Activated T-cell treated with anti-CD3 and anti-CD28 coated beads for 24 hours (primary cell): ENCODE results near the gene MTLN.
"Not testable (repeated sequence)": the region's sequence is repeated elsewhere in the genome, so short reads cannot be mapped to it uniquely, and the experiment has no call there.

Experiments
- DNase-seq: peaks from one replicate; pipeline ENCODE4 v3.0.0-alpha.2; 2020; ENCODE audit warnings: low read depth

MTLN gene

DNA sequence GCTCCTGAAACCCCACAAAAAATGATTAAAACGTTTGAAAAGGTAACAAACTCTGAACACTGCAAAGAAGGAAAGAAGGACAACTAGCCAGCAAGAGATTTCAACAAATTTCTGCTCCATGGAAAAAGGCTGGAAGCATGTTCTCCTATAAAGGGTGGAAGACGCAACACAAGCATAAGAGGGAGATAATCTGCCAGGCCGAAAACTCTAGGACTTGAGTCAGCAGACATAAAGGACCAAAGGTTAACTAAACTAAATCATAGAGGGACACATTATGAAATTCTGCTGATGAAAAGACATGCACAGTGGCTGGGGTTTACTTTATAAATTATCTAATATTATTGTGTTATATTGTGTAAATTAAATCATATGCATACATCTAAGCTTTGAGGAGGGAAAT lies 14.3 kb downstream of the MTLN start:
- DNase-seq: no peak

DNA sequence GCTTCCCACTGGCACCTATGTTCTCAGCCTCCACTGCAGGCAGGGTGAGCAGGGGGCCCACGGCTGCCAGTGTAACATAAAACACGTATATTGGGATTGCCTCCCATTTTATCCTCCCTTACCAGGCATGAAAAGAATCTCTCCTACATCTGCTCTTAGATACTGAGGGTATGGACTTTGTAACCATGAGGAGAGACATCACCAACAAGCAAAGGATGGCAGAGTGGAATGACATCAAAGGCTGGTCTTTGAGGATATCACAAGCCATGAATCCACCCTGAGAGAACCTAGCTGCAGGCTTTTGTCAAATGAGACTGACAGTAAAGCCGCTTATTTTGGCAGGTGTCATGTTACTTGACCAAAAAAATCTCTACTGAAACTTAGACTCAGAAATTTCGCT lies 14.9 kb downstream of the MTLN start:
- no peak for DNase-seq

DNA sequence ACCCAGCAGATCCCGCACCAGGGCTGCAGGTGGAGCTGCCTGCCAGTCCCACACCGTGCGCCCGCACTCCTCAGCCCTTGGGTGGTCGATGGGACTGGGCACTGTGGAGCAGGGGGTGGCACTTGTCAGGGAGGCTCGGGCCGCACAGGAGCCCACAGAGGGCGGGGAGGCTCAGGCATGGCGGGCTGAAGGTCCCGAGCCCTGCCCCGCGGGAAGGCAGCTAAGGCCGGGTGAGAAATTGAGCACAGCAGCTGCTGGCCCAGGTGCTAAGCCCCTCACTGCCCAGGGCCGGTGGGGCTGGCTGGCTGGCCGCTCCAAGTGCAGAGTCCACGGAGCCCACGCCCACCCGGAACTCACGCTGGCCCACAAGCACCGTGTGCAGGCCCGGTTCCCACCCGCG lies 22.2 kb downstream of the MTLN start:
- not testable (repeated sequence) for DNase-seq

DNA sequence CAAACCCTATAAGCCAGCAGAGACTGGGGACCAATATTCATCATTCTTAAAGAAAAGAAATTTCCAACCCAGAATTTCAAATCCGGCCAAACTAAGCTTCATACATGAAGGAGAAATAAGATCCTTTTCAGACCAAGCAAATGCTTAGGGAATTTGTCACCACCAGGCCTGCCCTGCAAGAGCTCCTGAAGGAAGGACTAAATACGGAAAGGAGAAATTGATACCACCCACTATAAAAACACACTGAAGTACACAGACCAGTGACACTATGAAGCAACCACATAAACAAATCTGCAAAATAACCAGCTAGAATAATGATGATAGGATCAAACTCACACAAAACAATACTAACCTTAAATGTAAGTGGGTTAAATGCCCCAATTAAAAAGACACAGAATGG lies 29.9 kb downstream of the MTLN start:
- DNase-seq: no peak

DNA sequence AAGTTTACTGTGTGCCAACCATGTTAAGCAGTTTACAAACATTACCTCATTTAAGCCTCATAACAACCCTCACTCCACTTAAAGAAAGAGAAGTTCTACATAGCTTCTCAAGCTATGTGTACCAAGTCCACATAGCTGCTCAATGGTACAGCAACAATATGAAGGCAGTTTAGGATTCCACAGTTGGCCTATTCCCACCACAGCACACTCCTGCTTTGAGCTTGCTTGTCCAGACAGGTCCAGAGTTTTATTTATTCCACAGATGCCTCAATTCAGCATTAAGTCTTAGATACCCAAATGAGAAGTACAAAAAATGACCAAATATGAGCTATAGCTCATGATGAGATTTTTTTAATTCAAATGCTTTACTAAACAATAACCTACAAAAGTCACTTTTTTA lies 32.3 kb downstream of the MTLN start:
- DNase-seq: no peak

DNA sequence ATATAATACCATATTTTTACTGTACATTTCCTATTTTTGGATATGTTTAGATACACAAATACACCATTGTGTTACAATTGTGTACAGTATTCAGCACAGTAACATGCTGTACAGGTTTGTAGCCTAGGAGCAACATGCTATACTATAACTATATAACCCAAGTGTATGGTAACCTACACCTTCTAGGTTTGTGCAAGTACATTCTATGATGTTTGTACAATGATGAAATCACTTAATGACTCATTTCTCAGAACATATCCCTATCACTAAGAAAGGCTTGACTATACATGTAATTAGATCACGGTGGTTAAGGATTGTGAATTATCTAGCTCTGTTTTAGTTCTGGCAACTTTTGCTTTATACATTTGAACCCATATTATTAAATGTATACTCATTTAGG lies 38.8 kb downstream of the MTLN start:
- DNase-seq: no peak

DNA sequence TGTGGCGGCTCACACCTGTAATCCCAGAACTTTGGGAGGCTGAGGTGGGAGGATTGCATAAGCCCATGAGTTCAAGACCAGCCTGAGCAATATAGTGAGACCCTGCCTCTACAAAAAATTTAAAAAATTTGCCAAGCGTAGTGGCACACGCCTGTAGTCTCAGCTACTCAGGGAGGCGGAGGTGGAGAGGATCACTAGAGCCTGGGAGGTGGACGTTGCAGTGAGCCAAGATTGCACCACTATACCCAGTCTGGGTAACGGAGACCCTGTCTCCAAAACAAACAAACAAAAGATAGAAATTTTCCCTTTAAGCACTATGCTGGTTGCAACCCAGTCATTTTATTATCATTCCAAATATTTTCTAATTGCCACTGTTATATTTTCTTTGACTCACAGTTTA lies 39.8 kb downstream of the MTLN start:
- no peak for DNase-seq

DNA sequence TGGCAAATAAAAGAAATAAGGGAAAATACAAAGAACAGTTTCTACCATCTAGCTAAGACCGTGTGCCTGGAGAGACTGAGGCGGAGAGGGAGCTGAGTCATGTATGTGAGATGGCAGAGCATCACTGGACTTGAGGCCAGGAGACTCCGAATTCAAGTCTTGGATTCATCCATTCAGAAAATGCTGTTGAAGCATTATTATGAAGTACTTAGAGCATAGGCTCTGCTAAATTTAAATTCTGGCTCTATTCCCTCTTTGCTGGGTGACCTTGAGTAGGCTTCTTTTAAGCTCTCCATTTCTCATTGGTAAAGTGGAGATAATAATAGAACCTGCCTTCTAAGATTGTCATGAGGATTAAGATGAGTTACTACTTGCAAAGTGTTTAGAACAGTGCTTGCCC lies 42.2 kb downstream of the MTLN start:
- no peak for DNase-seq

DNA sequence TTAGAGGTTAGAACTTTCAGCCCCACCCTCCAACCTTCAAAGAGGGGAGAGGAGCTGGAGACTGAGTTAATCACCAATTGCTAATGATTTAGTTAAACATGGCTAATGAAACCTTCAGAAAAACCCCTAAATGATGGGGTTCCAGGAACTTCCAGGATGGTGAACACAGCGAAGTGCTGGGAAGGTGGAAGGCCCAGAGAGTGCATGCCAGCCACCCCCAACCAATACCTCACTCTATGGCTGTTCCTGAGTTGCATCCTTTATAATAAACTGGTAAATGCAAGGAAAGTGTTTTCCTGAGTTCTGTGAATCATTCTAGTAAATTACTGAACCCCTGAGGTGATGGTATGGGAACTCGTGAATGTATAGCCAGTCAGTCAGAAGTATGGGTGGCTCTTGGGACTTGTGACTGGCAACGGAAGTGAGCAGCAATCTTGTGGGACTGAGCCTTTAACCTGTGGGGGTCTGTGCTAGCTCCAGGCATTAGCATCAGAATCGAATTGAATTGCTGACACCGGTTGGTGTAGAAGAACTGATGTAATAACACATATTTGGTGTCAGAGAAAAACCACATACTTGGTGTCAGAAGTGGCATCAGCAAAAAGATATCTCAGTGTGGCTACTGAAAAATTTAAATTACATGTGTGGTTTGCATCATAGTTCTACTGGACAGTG lies 44.9 kb downstream of the MTLN start:
- DNase-seq: no peak

DNA sequence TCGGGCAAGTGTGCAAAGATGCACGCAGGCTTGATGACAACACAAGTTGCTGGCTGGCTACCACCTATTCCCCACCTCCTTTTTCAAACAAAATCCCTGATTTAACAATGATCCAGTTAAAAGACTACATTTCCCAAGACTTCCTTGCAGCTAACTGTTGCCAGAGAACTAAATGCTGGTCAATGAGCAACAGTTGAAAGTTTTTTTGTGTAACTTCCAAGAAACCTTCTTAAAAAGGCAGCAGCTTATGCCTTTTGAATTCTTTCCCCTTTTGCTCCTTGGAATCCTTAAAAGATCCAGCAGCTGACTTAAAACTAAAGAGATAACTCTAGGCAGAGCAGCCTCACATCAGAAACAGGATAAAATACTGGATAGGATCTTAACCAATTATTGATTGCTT lies 46.1 kb downstream of the MTLN start:
- DNase-seq: no peak
